Measurements from ENCODE around the gene FNDC3B. TPM values are rescaled to one million over a fixed set of nuclear protein-coding genes. Genes with fewer than 3 reads are reported as not detected.

The FNDC3B gene
- total and polyA plus RNA-seq, 9 of the 15 experiments (the other 6 are each of a cell fraction or from before 2014, with no cell fraction given), result 7.0 to 35.8 (median 16.2) TPM

- 94% methylated on average over 2 of the region's 2 CpGs for WGBS (ENCODE audit: insufficient coverage, low coverage, missing lambda C conversion rate)
- in situ Hi-C loops (cut with MboI), result no loop called here
- Histone ChIP-seq H3K9me1 (ENCODE audit: control insufficient read depth, insufficient read depth, low read length) (no peaks in the 10 kb centered on the region), H3K4me2 (ENCODE audit: insufficient read depth, low read length) (no peak overlapping the region), H3K4me3 (no peak overlapping the region), H3K9me3 (replicated peaks; ENCODE audit: control insufficient read depth, insufficient read depth, low read depth, low read length) (peaks cover 3% of the 10 kb centered on the region), H3K9ac (ENCODE audit: insufficient read depth in 1 of 2, low read depth in 2 of 2, low read length in 2 of 2) (no peak overlapping the region), H3K36me3 (ENCODE audit: control insufficient read depth, insufficient read depth, low read length) (peaks cover 11% of the 10 kb centered on the region), H2AFZ (ENCODE audit: low read depth, low read length) (no peak overlapping the region), H3K79me2 (ENCODE audit: control insufficient read depth, insufficient read depth, low read length) (no peaks in the 10 kb centered on the region; the same call in 1 of the 3 replicates), H3K27me3 (ENCODE audit: control insufficient read depth in 2 of 2, insufficient read depth in 2 of 2, low read length in 2 of 2) (no peaks in the 10 kb centered on the region), H3K4me1 (replicated peaks in 1 of 2; ENCODE audit: control insufficient read depth in 2 of 2, insufficient read depth in 2 of 2, low read length in 2 of 2) (no peaks in the 10 kb centered on the region), H4K20me1 (replicated peaks; ENCODE audit: control insufficient read depth, insufficient read depth, low read length) (no peaks in the 10 kb centered on the region), H3K27ac (ENCODE audit: extremely low read depth, low read depth, low read length) (no peak overlapping the region)
- POLR2A ChIA-PET, result no interaction called here
- CTCF ChIA-PET (ENCODE audit: low intra/inter-chr PET ratio), result no interaction called here
- BruUV-seq (replicated peaks), result no TSS peak
- TF ChIP-seq RBM15 (IDR thresholded peaks at IDR 0.05; ENCODE audit: insufficient read depth, low read length) (no peak), MAZ (CRISPR knock-in tag; conservative IDR thresholded peaks at IDR 0.05 in 1 of 2, IDR thresholded peaks at IDR 0.05 in 1 of 2) (no peak), ZNF584 (CRISPR knock-in tag; IDR thresholded peaks at IDR 0.05; ENCODE audit: low read depth) (no peak), ASH1L (IDR thresholded peaks at IDR 0.05; ENCODE audit: borderline replicate concordance, low read depth, partially characterized antibody) (no peak), BHLHE40 (IDR thresholded peaks at IDR 0.05; ENCODE audit: low read length) (no peak), CBX2 (IDR thresholded peaks at IDR 0.05; ENCODE audit: insufficient read depth, low read length, poor library complexity, severe bottlenecking) (no peak), ZNF75A (CRISPR knock-in tag; IDR thresholded peaks at IDR 0.05) (no peak), FOSL1 (tag; conservative IDR thresholded peaks at IDR 0.05) (no peak), MNT (conservative IDR thresholded peaks at IDR 0.05) (no peak), C11orf30 (IDR thresholded peaks at IDR 0.05; ENCODE audit: low read depth) (no peak), SAFB (IDR thresholded peaks at IDR 0.05; ENCODE audit: borderline replicate concordance, low read depth, low read length) (no peak)
- TF ChIP-seq, protein P1, sequence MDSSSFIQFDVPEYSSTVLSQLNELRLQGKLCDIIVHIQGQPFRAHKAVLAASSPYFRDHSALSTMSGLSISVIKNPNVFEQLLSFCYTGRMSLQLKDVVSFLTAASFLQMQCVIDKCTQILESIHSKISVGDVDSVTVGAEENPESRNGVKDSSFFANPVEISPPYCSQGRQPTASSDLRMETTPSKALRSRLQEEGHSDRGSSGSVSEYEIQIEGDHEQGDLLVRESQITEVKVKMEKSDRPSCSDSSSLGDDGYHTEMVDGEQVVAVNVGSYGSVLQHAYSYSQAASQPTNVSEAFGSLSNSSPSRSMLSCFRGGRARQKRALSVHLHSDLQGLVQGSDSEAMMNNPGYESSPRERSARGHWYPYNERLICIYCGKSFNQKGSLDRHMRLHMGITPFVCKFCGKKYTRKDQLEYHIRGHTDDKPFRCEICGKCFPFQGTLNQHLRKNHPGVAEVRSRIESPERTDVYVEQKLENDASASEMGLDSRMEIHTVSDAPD (CRISPR knock-in tag; IDR thresholded peaks at IDR 0.05), result no peak
- TF ChIP-seq, protein P2, sequence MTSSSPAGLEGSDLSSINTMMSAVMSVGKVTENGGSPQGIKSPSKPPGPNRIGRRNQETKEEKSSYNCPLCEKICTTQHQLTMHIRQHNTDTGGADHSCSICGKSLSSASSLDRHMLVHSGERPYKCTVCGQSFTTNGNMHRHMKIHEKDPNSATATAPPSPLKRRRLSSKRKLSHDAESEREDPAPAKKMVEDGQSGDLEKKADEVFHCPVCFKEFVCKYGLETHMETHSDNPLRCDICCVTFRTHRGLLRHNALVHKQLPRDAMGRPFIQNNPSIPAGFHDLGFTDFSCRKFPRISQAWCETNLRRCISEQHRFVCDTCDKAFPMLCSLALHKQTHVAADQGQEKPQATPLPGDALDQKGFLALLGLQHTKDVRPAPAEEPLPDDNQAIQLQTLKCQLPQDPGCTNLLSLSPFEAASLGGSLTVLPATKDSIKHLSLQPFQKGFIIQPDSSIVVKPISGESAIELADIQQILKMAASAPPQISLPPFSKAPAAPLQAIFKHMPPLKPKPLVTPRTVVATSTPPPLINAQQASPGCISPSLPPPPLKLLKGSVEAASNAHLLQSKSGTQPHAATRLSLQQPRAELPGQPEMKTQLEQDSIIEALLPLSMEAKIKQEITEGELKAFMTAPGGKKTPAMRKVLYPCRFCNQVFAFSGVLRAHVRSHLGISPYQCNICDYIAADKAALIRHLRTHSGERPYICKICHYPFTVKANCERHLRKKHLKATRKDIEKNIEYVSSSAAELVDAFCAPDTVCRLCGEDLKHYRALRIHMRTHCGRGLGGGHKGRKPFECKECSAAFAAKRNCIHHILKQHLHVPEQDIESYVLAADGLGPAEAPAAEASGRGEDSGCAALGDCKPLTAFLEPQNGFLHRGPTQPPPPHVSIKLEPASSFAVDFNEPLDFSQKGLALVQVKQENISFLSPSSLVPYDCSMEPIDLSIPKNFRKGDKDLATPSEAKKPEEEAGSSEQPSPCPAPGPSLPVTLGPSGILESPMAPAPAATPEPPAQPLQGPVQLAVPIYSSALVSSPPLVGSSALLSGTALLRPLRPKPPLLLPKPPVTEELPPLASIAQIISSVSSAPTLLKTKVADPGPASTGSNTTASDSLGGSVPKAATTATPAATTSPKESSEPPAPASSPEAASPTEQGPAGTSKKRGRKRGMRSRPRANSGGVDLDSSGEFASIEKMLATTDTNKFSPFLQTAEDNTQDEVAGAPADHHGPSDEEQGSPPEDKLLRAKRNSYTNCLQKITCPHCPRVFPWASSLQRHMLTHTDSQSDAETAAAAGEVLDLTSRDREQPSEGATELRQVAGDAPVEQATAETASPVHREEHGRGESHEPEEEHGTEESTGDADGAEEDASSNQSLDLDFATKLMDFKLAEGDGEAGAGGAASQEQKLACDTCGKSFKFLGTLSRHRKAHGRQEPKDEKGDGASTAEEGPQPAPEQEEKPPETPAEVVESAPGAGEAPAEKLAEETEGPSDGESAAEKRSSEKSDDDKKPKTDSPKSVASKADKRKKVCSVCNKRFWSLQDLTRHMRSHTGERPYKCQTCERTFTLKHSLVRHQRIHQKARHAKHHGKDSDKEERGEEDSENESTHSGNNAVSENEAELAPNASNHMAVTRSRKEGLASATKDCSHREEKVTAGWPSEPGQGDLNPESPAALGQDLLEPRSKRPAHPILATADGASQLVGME (CRISPR knock-in tag; IDR thresholded peaks at IDR 0.05), result no peak
- ATAC-seq (no peak), FAIRE-seq (no peak), DNase-seq (ENCODE audit: extremely low read depth in 1 of 4, low spot score in 3 of 4) (no peak)
- intact Hi-C loops (cut with micrococcal nuclease), result no loop called here
These were observed 205.9 kb downstream of the FNDC3B start for GRCh38 chr3:172245241-172245640.
